K562 (cell line): ENCODE data around the gene VEGFA. TPM values are rescaled to one million over a fixed set of nuclear protein-coding genes. Genes with fewer than 3 reads are reported as not detected.

ENCODE experiments used
- CEBPG ChIP-seq, 3 experiments: fragments of 200-800 bp in 1 of 3; sonication (Bioruptor generic) in 1 of 3; sonication (generic) in 1 of 3; formaldehyde crosslinking in 1 of 3; IDR thresholded peaks in 2 of 3; conservative IDR thresholded peaks in 1 of 3; 2 replicates each; pipeline versions ENCODE4 v1.6.1 to v1.8.0; 2016 to 2022; ENCODE audit warnings: missing compliant biosample characterization in 2 of 3, missing genetic modification characterization in 2 of 3, mild to moderate bottlenecking in 1 of 3, missing genetic modification reagents in 1 of 3
- CTCF ChIP-seq, 3 experiments: IDR thresholded peaks in 2 of 3; conservative IDR thresholded peaks in 1 of 3; 2 replicates each; pipeline ENCODE4 v1.5.1; 2011 to 2012; ENCODE audit warnings: low read length in 3 of 3, mild to moderate bottlenecking in 3 of 3, control low read depth in 2 of 3, improper control_type of control experiment in 1 of 3, inconsistent platforms in 1 of 3, low read depth in 1 of 3, mixed read lengths in 1 of 3, moderate library complexity in 1 of 3; ENCODE audit not compliant: insufficient read depth in 2 of 3
- CUX1 ChIP-seq: fragments of 200-800 bp; sonication (Bioruptor generic); IDR thresholded peaks from 2 replicates; pipeline ENCODE4 v1.6.1; 2016; ENCODE audit warnings: missing genetic modification characterization, missing compliant biosample characterization
- DDX20 ChIP-seq: fragments of 450-650 bp; IDR thresholded peaks from 2 replicates; pipeline ENCODE4 v1.6.1; 2016; ENCODE audit warnings: missing genetic modification characterization, low read depth, mild to moderate bottlenecking, missing compliant biosample characterization, moderate library complexity
- LARP7 ChIP-seq: fragments of 450-650 bp; IDR thresholded peaks from 2 replicates; pipeline ENCODE4 v1.6.1; 2016
- MAFK ChIP-seq: IDR thresholded peaks from 2 replicates; pipeline ENCODE4 v1.6.1; 2011; ENCODE audit warnings: low read length, improper control_type of control experiment
- NCOA1 ChIP-seq: fragments of 450-650 bp; IDR thresholded peaks from 2 replicates; pipeline ENCODE4 v1.6.1; 2016; ENCODE audit warnings: low read depth
- NCOA4 ChIP-seq: fragments of 450-650 bp; IDR thresholded peaks from 2 replicates; pipeline ENCODE4 v1.6.1; 2018; ENCODE audit warnings: mild to moderate bottlenecking; ENCODE audit not compliant: partially characterized antibody
- TAF1 ChIP-seq: IDR thresholded peaks from 2 replicates; pipeline ENCODE4 v1.6.1; 2011; ENCODE audit warnings: mild to moderate bottlenecking, low read length, moderate library complexity; ENCODE audit not compliant: insufficient read depth, control insufficient read depth, severe bottlenecking; ENCODE audit errors: extremely low read depth
- ZNF277 ChIP-seq: fragments of 250-450 bp; sonication (Bioruptor Pico); IDR thresholded peaks from 2 replicates; pipeline ENCODE4 v1.8.0; 2022; ENCODE audit warnings: inconsistent platforms, mild to moderate bottlenecking, moderate library complexity, borderline replicate concordance
- ZNF280B ChIP-seq: fragments of 250-450 bp; sonication (Bioruptor Pico); IDR thresholded peaks from 2 replicates; pipeline ENCODE4 v1.5.1; 2021; ENCODE audit warnings: mild to moderate bottlenecking
- ZNF431 ChIP-seq: sonication (generic); formaldehyde crosslinking; IDR thresholded peaks from 2 replicates; pipeline ENCODE4 v1.8.0; 2022; ENCODE audit warnings: mild to moderate bottlenecking, missing genetic modification reagents
- ZNF695 ChIP-seq: fragments of 450-650 bp; formaldehyde crosslinking; IDR thresholded peaks from 2 replicates; pipeline ENCODE4 v1.4.0; 2020; ENCODE audit warnings: mild to moderate bottlenecking, moderate library complexity
- polyA plus RNA-seq, 8 experiments: library from polyadenylated mRNA; depleted of rRNA in 4 of 8; stranded (reverse) in 5 of 8; unstranded in 3 of 8; fragments of >200 nt; fragmentation: Nextera tagmentation in 2 of 8; fragmentation: Illumina TruSeq in 1 of 8; extraction: Ambion mirVana in 2 of 8; extraction: Trizol in 1 of 8; gene quantifications; 2 replicates each; pipeline versions ENCODE4 v1.2.1 to v1.2.3, GENCODE V29; 2011 to 2014; ENCODE audit warnings: inconsistent platforms in 1 of 8, missing spikeins in 1 of 8
- total RNA-seq, 7 experiments: library from RNA; depleted of rRNA in 6 of 7; stranded (reverse); fragments of >200 nt in 6 of 7; fragmentation: Illumina TruSeq in 2 of 7; extraction: Trizol in 2 of 7; gene quantifications; 2 replicates each; pipeline versions ENCODE4 v1.2.1 to v1.2.3, GENCODE V29; 2011 to 2021; ENCODE audit warnings: low replicate concordance in 1 of 7
- TF ChIP-seq, protein P1 (sequence below): fragments of 450-650 bp; conservative IDR thresholded peaks from 2 replicates; pipeline ENCODE4 v1.6.1; 2016; ENCODE audit warnings: missing genetic modification characterization, low read depth, mild to moderate bottlenecking, control low read depth, missing compliant biosample characterization

Gene VEGFA
- total and polyA plus RNA-seq, 9 of the 15 experiments (the other 6 are each of a cell fraction or from before 2014, with no cell fraction given): 14.0 to 271 (median 124) TPM

- no peak for TF ChIP-seq CTCF (IDR thresholded peaks at IDR 0.05 in 2 of 3, conservative IDR thresholded peaks at IDR 0.05 in 1 of 3; ENCODE audit: insufficient read depth in 2 of 3, low read depth in 1 of 3, low read length in 3 of 3)
- TF ChIP-seq ZNF695: no peak
- TF ChIP-seq, protein P1, sequence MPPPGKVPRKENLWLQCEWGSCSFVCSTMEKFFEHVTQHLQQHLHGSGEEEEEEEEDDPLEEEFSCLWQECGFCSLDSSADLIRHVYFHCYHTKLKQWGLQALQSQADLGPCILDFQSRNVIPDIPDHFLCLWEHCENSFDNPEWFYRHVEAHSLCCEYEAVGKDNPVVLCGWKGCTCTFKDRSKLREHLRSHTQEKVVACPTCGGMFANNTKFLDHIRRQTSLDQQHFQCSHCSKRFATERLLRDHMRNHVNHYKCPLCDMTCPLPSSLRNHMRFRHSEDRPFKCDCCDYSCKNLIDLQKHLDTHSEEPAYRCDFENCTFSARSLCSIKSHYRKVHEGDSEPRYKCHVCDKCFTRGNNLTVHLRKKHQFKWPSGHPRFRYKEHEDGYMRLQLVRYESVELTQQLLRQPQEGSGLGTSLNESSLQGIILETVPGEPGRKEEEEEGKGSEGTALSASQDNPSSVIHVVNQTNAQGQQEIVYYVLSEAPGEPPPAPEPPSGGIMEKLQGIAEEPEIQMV: no peak
- no peak for TF ChIP-seq ZNF431
- TF ChIP-seq ZNF277 (CRISPR knock-in tag): no peak
- TF ChIP-seq TAF1: no peak
- no peak for TF ChIP-seq DDX20 (tag)
- no peak for TF ChIP-seq CEBPG (CRISPR knock-in tag; IDR thresholded peaks at IDR 0.05)
- no peak for TF ChIP-seq CEBPG (tag; conservative IDR thresholded peaks at IDR 0.05 in 1 of 2, IDR thresholded peaks at IDR 0.05 in 1 of 2)
- no peak for TF ChIP-seq NCOA1
- TF ChIP-seq MAFK: no peak
- TF ChIP-seq NCOA4: no peak
- TF ChIP-seq LARP7: no peak
- TF ChIP-seq CUX1 (CRISPR knock-in tag): no peak
- no peak for TF ChIP-seq ZNF280B (CRISPR knock-in tag)
These were observed 31.0 kb upstream of the VEGFA start (continued) for GRCh38 chr6:43738877-43739641.
